Measurements from ENCODE around the gene NAV2. TPM values are rescaled to one million over a fixed set of nuclear protein-coding genes. Genes with fewer than 3 reads are reported as not detected.

NAV2 gene
- total and polyA plus RNA-seq, 7 donors: 1.2 to 62.6 (median 22.1) TPM

- Histone ChIP-seq H3K4me1 (peaks cover 0 to 31% (median 28%) of the 10 kb centered on the region in 4 donors), H3K27me3 (no peaks in the 10 kb centered on the region), H3K9me3 (no peaks in the 10 kb centered on the region), H3K27ac (no peak overlapping the region), H3K4me3 (no peak overlapping the region), H3K36me3 (no peaks in the 10 kb centered on the region)
- TF ChIP-seq EP300 (IDR thresholded peaks at IDR 0.05) (no peak), POLR2A (IDR thresholded peaks at IDR 0.05) (no peak), POLR2AphosphoS5 (IDR thresholded peaks at IDR 0.05) (no peak)
- 73 to 79% methylated on average over 3 of the region's 3 CpGs for WGBS, 2 donors
- intact Hi-C loops (cut with DNase I): no loop called here
- DNase-seq: no peak
These were observed 45.7 kb upstream of the NAV2 start for GRCh38 chr11:19666951-19667350.

- intact Hi-C loops (cut with DNase I): no loop called here
- Histone ChIP-seq H3K36me3 (no peaks in the 10 kb centered on the region), H3K27ac (peak overlapping the region in 3 of 4 donors; percentile 86 to 93 (median 89)), H3K4me1 (peaks cover under 1 to 56% (median 53%) of the 10 kb centered on the region in 4 donors), H3K4me3 (no peak overlapping the region), H3K9me3 (no peaks in the 10 kb centered on the region), H3K27me3 (no peaks in the 10 kb centered on the region)
- no peak for TF ChIP-seq CTCF (IDR thresholded peaks at IDR 0.05)
- TF ChIP-seq POLR2AphosphoS5 (IDR thresholded peaks at IDR 0.05): no peak
- no peak for TF ChIP-seq EP300 (IDR thresholded peaks at IDR 0.05)
- no peak for TF ChIP-seq POLR2A (IDR thresholded peaks at IDR 0.05)
- 94 to 95% methylated on average over 1 of the region's 1 CpG for WGBS, 2 donors
- no peak for DNase-seq
These were observed 43.1 kb upstream of the NAV2 start for GRCh38 chr11:19669511-19669910.

GRCh38 chr11:19670030-19670791 lies 42.4 kb upstream of the NAV2 start:
- H3K36me3 ChIP-seq: no peaks in the 10 kb centered on the region
- intact Hi-C loops (cut with DNase I): loop anchor here (10.0 kb wide), 1 partner anchor 45 kb away; no protein-coding TSS in a partner anchor
- H3K27me3 ChIP-seq: no peaks in the 10 kb centered on the region
- no peak overlapping the region for H3K4me3 ChIP-seq
- no peak for TF ChIP-seq POLR2AphosphoS5 (IDR thresholded peaks at IDR 0.05)
- TF ChIP-seq CTCF (IDR thresholded peaks at IDR 0.05): no peak
- no peak for TF ChIP-seq POLR2A (IDR thresholded peaks at IDR 0.05)
- no peak for TF ChIP-seq EP300 (IDR thresholded peaks at IDR 0.05)
- WGBS, 2 donors: 85 to 88% methylated on average over 13 of the region's 13 CpGs
- H3K9me3 ChIP-seq: no peaks in the 10 kb centered on the region
- peak overlapping the region in 3 of 4 donors; percentile 86 to 93 (median 89) for H3K27ac ChIP-seq
- no peak for DNase-seq
- H3K4me1 ChIP-seq: peaks cover 3 to 59% (median 57%) of the 10 kb centered on the region in 4 donors

GRCh38 chr11:19672586-19673206 lies 39.9 kb upstream of the NAV2 start:
- Histone ChIP-seq H3K9me3 (no peaks in the 10 kb centered on the region), H3K4me1 (peaks cover 3 to 84% (median 77%) of the 10 kb centered on the region in 4 donors), H3K27me3 (no peaks in the 10 kb centered on the region), H3K36me3 (no peaks in the 10 kb centered on the region), H3K4me3 (no peak overlapping the region), H3K27ac (peak overlapping the region; percentile 86 to 93 (median 90))
- no peak for DNase-seq
- TF ChIP-seq EP300 (IDR thresholded peaks at IDR 0.05) (no peak), POLR2A (IDR thresholded peaks at IDR 0.05) (no peak), CTCF (IDR thresholded peaks at IDR 0.05) (no peak), POLR2AphosphoS5 (IDR thresholded peaks at IDR 0.05) (no peak)
- intact Hi-C loops (cut with DNase I): loop anchor here (10.0 kb wide), 1 partner anchor 48 kb away; no protein-coding TSS in a partner anchor
- 95 to 97% methylated on average over 2 of the region's 2 CpGs for WGBS, 2 donors
